ENCODE data around the gene VPREB3. TPM values are rescaled to one million over a fixed set of nuclear protein-coding genes. Genes with fewer than 3 reads are reported as not detected.

Gene VPREB3
- total RNA-seq, 1 experiment from 2014 or later, result not detected

GRCh38 chr22:23764899-23765881 is 11.0 kb upstream of the VPREB3 start:
- no peak for DNase-seq (ENCODE audit: low read depth)

GRCh38 chr22:23763954-23764353 is 9.7 kb upstream of the VPREB3 start:
- no peak for DNase-seq (ENCODE audit: low read depth)

- DNase-seq (ENCODE audit: low read depth), result no peak
Measured at GRCh38 chr22:23763579-23763945, 9.3 kb upstream of the VPREB3 start.

GRCh38 chr22:23762842-23763578 is 8.8 kb upstream of the VPREB3 start, which contains the start of gene C22orf15:
TSS of gene C22orf15 (plus strand) at chr22:23762990. CDS start at chr22:23763307, 317 bp downstream.
- DNase-seq (ENCODE audit: low read depth), result peak; percentile 63

GRCh38 chr22:23760056-23760455 is 5.8 kb upstream of the VPREB3 start:
- DNase-seq (ENCODE audit: low read depth), result no peak

- no peak for DNase-seq (ENCODE audit: low read depth)
Measured at GRCh38 chr22:23759566-23759965, 5.3 kb upstream of the VPREB3 start.

GRCh38 chr22:23756891-23757290 is 2.7 kb upstream of the VPREB3 start:
- no peak for DNase-seq (ENCODE audit: low read depth)

- no peak for DNase-seq (ENCODE audit: low read depth)
Measured at GRCh38 chr22:23755711-23756110, 1.5 kb upstream of the VPREB3 start.

GRCh38 chr22:23754980-23755636 is 883 bp upstream of the VPREB3 start:
- DNase-seq (ENCODE audit: low read depth), result no peak

- no peak for DNase-seq (ENCODE audit: low read depth)
Measured at GRCh38 chr22:23753385-23753784, 840 bp downstream of the VPREB3 start.

GRCh38 chr22:23752750-23753149 is 1.5 kb downstream of the VPREB3 start:
- DNase-seq (ENCODE audit: low read depth), result no peak

- no peak for DNase-seq (ENCODE audit: low read depth)
Measured at GRCh38 chr22:23752090-23752691, 2.0 kb downstream of the VPREB3 start.

- no peak for DNase-seq (ENCODE audit: low read depth)
Measured at GRCh38 chr22:23751441-23751996, 2.7 kb downstream of the VPREB3 start.

GRCh38 chr22:23750714-23751440 is 3.3 kb downstream of the VPREB3 start, which contains the start of gene ZNF70:
TSS of gene ZNF70 (minus strand) at chr22:23751112. CDS start at chr22:23745140, 5,972 bp downstream.
- DNase-seq (ENCODE audit: low read depth), result peak; percentile 73

GRCh38 chr22:23750367-23750713 is 3.9 kb downstream of the VPREB3 start:
- no peak for DNase-seq (ENCODE audit: low read depth)

GRCh38 chr22:23749841-23750301 is 4.4 kb downstream of the VPREB3 start:
- no peak for DNase-seq (ENCODE audit: low read depth)

GRCh38 chr22:23745791-23746190 is 8.4 kb downstream of the VPREB3 start:
- no peak for DNase-seq (ENCODE audit: low read depth)

- DNase-seq (ENCODE audit: low read depth), result no peak
Measured at GRCh38 chr22:23744485-23744884, 9.7 kb downstream of the VPREB3 start.

GRCh38 chr22:23744001-23744400 is 10.2 kb downstream of the VPREB3 start:
- DNase-seq (ENCODE audit: low read depth), result no peak

GRCh38 chr22:23743303-23743705 is 10.9 kb downstream of the VPREB3 start:
- no peak for DNase-seq (ENCODE audit: low read depth)
